NCI-H1105 treated with DMSO at 0.1 percent for 48 hours (cell line): ENCODE data around the gene VKORC1.
A peak's percentile ranks its signal among the peaks of the same experiment; 100 is the strongest.
"Not testable (repeated sequence)": the region's sequence is repeated elsewhere in the genome, so short reads cannot be mapped to it uniquely, and the experiment has no call there.

Source experiments
- DNase-seq: peaks from one replicate; lab custom pipeline; 2025; lab: John Stamatoyannopoulos, UW

VKORC1 gene

DNA sequence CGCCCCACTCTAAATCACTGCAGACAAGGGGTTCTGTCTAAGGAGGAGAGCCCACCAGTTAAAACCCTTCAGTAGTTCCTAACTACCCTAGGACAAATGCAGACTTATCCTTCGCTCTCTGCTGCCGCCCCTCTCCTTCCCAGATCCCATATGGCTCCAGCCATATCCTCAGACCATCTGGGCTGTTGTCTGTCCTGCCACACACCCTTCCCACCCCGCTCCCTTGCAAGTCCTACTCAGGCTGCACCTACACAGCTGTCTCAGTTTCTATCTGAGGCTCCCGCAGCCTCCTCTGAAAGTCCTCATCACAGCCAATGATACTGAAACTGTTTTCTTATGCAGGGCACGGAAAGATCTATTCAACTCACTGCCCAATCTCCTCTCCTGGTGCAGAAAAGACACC, 12.9 kb upstream of the VKORC1 start:
- no peak for DNase-seq

DNA sequence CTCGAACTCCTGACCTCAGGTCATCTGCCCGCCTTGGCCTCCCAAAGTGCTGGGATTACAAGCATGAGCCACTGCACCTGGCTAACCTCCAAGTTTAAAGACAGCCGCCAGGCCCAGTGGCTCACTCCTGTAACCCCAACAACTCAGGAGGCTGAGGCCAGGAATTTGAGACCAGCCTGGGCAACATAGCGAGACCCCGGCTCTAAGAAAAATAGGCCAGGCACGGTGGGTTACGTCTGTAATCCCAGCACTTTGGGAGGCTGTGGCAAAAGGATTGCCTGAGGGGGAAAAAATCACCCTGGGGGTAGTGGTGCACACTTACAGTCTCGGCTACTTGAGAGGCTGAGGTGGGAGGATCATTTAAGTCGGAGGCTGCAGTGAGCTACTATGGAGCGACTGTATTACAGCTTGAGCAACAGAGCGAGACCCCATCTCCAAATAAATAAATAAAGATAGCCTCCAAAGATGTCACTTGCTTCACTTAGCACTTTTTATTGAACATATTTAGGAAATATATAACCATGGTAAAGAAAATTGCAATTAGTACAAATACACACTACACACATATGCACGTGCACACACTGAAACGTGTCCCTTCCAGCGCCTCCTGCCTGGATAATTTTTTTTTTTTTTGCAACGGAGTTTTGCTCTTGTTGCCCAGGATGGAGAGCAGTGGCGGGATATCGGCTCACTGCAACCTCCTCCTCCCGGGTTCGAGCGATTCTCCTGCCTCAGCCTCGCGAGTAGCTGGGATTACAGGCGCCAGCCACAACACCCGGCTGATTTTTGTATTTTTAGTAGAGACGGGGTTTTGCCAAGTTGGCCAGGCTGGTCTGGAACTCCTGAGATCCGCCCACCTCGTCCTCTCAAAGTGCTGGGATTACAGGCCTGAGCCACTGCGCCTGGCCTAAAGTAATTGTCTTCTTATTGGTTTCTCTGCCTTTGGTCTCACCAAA, 12.2 kb upstream of the VKORC1 start:
- no peak for DNase-seq

DNA sequence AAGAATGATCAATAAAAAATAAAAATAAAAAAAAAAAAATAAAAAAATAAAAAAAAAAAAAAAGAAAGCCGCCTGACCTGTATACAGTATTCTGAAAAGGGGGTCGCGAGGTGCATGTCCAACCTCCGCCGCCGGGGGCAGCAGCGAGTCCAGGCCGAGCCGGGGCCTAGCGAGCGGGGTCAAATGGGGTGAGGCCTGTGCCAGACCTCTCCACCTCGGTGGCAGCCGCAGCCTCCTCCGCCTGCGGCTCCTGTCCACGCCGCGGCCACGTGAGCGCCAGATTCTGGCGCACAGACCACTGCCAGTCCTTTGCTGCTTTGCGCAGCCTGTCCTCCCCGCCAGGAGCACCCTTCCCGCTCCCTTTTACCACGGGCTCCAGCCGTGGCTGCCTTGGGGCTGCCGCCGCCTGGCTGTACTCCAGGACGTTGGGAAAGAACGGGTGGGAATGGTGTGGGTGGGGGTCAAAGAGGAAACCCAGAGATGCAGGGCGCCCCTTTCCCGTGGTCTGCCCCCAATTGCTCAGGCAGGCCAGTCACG, 11.1 kb upstream of the VKORC1 start:
- DNase-seq: no peak

DNA sequence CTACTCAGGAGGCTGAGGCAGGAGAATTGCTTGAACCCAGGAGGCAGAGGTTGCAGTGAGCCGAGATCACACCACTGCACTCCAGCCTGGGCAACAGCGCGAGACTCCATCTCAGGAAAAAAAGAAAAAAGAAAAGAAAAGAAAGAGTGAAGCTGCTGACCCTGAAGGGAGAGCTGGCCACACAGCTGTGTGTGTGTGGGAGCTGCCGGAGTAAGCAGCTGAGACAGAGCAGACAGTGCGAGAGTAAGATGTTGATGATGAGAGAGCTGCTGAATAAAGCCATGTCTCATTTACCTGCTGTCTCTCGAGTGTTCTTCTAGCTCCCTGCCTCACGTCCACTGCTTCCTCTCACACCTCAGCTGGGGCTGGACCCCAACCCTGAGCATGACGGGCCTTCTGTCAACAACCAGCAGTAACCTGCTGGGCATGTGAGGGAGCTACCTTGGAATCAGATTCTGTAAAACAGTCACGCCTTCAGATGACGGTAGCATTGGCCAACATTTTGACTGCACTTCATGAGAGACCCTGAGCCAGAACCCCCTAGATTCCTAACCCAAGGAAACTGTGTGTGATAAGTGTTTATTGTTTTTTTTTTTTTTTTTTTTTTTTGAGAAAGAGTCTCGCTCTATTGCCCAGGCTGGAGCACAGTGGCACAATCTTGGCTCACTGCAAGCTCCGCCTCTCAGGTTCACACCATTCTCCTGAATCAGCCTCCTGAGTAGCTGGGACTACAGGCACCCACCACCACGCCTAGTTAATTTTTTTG, 6.5 kb upstream of the VKORC1 start:
- DNase-seq: not testable (repeated sequence)

DNA sequence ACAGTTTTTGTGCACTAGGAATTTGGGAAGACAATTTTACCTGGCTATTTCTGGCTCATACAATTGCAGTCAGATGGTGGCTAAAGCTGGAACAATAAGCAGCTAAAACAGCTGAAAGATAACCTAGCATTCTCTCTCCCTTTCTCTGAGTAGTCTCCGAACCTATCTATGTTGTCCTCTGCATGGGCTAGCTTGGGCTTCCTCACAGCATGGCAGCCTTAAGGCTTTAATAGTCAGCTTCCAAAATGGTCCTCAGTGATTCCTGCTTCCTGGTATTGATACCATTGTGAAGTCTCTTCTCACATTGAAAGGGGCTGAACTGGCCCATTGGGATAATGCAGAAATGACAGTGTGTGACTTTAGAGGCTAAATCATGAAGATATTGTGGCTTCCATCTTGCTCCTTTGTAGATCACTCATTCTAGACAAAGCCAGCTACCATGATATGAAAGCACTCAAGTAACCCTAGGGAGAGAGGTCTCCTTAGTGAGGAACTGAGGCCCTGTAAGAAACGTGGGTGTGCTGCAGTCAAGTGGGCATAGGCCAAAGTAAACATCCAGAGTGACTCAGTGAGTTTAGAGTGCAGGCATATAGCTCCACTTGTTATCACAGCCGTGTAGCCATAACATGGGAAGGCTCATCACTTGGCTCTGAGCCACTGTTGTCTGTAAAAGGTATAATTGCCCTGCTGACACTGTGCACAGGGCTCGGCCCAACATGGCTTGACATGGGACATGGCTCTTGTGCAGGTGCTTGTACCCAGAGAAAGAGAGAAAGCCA, 5.5 kb upstream of the VKORC1 start:
- DNase-seq: no peak

DNA sequence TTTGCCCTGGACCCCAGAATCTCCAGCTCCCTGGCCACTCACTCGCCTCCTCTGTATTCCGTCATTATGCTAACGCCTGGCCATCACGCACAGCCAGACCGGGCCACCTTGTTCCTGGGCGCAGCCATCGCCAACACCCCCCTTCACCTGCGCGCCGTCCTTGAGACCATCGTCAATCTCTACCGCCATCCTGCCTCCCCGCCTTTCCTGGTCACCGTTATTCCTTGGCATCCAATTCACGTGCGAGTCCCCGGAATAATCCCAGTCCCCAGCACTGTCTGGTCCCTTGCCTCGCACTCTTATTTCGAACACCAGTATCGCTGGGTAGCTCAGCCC, 541 bp downstream of the VKORC1 start:
- DNase-seq: peak; percentile 30

DNA sequence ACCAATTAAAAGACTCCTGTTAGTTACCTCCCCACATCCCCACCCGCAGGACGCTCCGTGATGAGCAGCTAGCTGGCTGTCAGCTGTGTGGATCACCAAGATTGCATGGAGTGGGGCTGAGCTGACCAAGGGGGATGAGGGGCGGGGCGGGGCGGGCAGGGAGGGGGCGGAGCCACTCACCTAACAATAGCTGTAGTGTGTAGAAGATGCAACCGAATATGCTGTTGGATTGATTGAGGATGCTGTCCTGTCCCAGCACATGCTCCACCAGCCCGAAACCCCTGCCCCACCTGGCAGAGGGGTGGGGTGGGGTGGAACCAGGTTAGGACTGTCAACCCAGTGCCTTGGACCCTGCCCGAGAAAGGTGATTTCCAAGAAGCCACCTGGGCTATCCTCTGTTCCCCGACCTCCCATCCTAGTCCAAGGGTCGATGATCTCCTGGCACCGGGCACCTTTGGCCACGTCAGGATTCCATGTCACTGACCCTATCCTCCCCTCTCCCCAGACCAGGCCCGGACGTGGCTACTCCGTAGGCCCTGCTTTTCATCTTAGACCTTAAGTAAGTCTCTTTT, 1.4 kb downstream of the VKORC1 start:
- DNase-seq: peak; percentile 38

DNA sequence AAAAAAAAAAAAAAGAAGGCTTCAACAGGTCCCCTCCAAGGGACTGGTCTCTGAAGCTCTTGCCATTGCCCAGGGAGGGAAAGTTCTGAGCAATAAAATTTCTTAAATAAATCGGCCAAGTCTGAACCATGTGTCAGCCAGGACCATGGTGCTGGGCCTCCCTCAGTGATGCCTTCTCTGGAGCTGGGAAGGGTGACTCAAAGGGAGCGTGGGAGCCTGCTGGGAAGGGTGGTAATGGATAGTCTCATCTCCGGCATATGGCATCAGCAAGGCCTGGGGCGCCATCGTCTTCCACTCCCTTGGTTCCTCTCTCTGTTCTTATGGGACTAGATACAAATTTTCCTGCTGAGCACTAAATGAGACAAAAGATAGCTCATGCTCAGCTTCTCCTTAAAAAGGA, 2.3 kb downstream of the VKORC1 start:
- DNase-seq: no peak

DNA sequence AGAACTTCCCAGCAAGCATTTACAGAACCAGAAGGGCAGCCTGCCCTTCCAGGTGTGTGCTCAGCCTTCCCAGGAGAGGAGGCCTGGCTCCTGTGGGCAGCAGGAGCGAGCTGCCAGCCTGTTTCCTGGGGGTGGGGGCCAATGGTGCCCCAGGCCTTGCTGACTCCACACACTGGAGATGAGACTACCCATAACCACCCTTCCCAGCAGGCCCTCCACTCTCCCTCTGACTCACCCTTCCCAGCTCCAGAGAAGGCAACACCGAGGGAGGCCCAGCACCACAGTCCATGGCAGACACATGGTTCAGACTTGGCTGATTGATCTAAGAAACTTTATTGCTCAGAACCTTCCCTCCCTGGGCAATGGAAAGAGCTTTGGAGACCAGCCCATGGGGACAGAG, 4.1 kb downstream of the VKORC1 start:
- no peak for DNase-seq

DNA sequence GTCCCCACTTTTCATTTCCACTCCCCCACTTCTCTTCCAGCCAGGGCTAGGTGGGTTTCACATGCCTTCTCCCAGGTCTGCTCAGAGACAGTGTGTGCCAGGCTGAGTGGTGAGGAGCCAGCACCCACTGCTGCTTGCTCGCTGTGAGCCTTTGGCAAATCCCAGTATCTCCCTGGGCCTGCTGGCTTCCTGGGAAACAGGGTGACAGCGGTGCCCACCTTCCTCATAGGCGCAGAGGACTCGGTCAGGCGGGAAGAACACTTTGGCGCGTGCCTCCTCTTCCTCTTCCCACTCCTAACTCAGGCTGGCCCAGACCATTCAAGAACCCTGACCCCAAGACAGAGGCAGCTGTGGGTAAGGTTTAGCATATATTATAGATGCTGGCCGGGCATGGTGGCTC, 5.4 kb downstream of the VKORC1 start:
- DNase-seq: no peak

DNA sequence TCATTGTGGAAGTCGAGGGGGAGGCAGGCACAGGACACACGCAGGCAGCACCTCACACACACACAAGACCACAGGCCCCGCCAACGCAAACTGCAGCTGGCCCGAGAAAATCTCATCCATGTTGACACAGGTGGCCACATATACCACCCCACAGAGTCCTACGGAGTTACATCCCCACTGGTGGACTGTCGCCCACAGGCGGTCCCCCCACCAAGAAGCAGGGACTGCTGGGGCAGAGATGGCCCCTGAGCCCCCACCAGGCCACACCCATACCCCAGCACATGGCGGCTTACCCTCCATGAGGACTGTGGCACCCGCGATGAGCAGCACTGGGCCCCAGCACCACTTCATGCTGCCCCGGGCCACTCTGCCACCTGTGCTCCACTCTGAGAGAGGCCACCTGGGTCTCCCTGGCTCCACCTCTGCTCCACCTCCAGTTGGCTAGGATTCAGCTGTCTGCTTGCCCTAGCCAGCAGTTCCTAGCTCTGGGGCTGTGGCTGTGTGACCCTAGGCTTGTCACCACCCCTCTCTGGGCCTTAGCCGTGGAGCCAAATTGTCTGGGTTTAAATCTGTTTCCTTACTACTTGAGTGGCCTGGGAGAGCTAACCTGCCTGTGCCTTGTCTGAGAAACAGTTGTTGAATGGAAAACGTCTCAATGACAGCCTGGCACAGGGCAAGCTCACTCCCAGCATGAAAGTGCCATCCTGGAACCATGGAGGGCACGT, 6.0 kb downstream of the VKORC1 start, which contains the start of gene PRSS53:
Gene PRSS53, minus strand, starts transcription at position 485 of the 725 bp plus-strand sequence. Its CDS starts 134 bp downstream, at position 351.
- no peak for DNase-seq

DNA sequence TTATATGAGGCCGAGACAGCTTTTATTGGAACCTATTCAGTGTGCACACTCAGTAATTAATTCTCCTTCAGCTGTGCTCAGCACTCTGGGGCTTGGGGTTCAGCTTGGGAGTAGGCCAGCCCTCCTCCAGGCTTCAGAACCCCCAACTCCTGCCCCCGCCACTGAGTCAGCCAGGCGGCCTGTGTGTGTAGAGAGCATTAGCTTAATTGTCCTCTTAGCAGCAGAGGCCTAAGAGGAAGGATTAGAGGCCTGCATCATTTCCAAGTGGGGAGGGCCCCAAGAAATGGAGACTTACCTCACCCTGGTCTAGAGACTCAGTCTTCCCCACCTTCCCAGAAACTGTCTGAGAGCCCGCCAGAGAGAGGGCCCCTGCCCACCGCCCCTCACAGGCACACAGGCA, 6.6 kb downstream of the VKORC1 start:
- DNase-seq: no peak

DNA sequence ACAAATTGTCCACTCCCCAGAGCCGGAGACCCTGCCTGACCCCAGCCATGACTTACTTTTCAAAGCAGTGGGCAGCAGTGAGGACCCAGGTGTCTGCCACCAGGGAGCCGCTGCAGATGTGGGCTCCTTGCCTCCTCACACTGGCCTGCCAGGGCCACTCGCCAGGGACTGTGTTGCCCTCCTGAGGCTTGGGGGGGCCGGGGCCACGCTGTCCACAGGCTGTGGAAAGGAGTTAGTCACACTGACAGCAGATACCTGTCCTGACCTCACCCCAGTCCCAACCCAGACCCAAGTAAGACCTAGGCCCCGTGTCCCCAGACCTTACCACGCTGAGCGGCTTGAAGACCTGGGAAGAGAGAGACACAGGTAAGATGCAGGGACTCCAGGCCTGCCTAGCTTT, 7.1 kb downstream of the VKORC1 start:
- no peak for DNase-seq

DNA sequence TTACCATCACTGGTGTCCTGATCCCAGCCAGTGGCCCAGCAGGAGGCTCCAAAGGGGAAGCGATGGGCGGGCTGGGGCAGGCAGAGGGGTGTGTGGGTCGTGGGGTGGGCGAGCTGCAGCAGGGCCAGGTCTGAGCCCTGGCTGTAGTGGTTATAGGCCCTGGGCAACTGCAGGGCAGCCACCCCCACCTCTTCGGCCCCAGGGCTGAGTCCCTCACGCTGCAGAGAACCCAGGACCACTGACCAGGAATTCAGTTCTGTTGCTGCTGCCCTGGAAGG, 8.0 kb downstream of the VKORC1 start:
- no peak for DNase-seq

DNA sequence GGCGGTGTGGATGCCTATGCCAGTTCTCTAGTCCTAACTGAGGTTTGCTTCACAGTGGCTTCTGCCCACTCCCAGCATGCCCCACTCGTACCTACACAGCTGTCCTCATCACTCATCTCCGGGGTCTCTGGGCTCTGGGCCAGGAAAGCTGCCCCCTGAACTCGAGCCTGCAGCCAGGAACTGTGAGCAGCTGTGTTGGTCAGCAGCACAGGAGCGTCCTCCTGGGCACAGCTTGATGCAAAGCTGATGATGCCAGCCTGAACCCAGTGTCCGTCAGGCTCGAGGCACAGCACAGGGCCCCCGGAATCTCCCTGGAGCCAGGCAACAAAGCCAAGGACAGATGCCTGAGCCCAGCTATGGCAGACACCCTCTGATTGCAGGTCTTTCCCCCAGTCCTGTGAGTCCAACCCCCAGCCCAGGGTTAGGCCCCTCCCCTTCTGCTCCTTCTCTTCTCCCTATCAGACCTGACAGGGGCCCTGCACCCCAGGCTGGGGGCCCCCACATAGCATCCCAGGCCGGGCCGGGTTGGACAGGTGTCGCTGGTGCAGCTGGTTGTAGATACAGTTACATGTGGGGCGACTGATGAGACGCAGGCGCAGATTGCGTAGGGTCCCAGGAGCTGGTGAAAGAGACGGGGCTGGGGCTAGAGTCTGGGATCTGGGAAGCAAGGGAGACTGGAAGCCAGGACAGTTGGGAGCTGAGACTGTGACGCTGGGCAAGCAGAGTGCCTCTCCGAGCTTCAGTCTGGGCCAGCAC, 8.5 kb downstream of the VKORC1 start:
- no peak for DNase-seq

DNA sequence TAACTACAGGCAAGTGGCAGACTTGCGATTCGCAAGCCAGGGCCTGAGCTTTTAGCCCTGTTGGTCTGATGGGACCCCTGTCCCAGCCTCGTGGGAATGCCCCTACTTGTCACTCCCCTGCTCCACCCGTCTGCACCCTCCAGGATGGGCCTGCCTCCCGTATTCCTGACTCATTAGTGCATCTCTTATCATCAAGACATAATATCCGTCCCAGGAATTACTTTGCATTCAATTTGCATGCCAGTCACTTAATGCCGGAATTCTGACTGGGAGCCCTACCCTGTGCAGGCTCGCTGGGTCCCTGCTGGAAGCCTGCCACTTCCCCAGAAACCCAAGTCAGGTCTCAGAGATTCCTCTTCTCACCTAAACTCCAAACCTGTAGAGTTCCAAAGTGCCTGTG, 9.2 kb downstream of the VKORC1 start:
- DNase-seq: no peak

DNA sequence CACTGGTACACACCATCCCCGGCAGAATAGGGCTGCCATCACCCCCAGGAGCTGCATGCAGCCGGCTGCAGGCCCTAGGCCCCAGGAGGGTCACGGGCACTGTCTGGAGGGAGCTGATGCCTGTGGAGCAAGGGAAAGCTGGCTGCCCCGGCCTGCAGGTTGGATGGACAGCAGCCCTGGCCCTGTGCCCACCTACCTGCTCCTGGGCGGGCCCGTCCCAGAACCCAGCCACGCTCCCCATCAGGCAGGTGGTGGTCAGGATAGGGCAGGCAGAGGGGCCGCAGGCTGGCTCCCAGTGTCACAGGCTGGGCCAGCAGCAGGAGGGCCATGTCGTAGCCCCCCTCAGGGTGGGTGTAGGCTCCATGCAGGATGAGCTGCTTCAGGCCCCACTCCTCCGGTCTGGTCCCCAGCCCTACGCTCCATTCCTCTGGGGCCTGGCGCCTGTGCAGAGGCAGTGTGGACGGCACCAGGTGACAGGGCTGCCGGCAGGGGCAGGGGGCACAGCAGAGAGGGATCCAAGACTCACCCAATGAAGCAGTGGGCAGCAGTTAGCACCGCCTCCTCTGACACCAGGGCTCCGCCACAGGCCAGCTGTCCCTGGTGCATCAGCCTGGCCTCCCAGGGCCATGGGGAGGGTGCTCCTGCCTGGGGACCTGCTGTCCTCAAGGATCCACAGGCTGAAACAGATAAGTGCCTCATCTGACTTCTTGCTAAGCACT, 9.9 kb downstream of the VKORC1 start:
- DNase-seq: no peak

DNA sequence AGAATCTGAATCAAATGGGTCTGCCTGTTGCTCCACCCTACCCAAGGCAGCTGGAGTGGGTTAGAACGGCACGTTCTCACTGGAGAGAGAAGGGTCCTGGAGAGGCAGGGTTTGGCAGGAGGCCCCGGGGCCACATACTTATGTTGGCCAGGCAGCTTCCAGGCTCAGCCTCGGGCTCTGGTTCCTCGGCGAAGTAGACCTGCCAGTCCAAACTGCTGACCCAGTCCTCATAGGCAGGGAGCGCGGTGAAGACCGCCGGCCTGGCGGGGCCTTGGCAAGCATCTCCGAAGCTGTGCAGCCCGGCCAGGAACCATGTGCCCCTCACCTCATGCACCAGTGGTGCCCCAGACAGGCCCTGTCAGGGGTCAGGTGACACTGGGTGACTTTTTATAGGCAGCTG, 10.6 kb downstream of the VKORC1 start:
- DNase-seq: no peak

DNA sequence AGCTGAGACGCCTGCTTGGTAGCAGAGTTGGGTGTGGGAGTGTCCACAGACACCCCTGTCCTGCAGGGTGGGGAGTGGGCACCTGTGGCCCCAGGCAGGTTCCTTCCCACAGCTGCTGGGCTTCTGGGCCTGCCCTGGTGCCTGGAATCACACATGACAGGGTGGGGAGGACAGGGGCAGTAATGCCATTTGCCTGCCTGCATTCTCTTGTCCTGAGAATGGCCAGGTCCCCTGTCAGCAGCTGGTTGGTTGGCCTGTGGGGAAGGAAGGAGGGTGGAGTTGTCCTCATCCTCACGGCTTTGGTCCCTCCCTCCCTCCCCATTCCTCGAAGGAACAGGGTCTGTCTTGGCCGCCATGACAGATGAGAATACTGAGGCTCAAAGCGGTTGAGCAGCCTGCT, 11.0 kb downstream of the VKORC1 start:
- no peak for DNase-seq

DNA sequence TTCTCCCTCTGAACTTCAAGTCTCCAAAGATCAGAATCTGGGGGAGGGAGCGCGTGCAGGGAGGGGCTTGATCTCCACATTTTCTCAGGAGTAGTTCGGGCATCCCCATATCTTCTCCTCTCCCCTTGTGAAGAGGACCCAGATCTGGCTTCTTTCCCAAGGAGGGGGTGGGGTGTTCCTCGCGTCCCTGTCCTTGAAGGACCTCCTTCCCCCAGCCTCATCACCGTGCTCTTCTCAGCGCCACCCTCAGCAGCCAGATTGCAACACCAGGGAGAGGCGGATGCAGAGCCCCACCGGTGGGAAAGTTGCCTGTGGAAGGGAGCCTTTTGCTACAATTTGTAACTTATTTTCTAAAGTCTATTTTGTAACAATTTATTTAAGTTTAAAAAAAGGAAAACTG, 11.5 kb downstream of the VKORC1 start:
- DNase-seq: no peak
